Activated gamma-delta T cell treated with anti-CD3 and anti-CD28 coated beads, Interleukin-2, amount 50 U/mL, for 16 hours (primary cell): ENCODE results near the gene ACSBG1.

Experiments
- DNase-seq: peaks from one replicate; pipeline ENCODE4 v3.0.0-alpha.2; 2020; ENCODE audit warnings: low read depth

Gene ACSBG1

DNA sequence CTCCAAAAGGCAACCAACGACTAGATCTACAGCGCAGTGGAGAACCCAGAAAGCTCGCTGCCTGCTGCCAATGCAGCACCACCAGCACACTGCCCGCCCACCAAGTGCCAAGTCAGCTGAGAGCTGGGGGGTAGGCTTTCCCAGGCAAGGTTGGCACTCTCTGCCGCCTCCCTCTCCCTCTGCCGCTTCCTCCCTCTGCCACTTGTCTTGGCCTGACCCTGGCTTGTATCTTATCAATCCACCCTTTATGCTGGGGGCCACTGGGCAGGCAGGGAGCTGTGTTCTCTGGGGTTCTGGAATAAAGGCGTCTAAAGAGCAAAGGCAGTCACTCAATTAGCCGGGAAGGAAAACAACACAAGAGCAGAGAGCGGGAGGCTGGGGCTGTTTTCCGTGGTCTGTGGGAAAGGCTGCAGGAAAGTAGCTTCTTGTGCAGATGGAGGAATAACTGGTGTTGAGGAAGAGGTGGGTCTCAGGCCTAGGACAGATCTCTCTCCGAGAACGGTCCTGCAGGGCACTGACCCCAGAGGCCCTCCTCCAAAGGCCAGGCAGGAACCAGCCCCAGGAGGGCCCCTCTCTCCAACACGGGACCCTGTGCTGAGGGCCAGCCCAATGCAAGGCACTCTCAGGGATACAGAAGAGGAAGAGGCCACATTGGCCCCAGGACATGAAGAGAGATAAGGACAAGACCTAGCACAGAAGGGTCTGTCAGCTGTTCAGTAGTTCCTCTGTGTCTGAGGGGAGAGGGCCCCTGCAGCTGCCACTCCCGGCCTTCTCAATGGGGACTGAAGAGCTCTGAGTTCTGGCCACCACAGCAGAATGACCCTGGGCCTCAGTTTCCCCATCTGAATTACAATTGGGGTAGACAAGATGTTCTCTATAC, 30.8 kb downstream of the ACSBG1 start:
- no peak for DNase-seq

DNA sequence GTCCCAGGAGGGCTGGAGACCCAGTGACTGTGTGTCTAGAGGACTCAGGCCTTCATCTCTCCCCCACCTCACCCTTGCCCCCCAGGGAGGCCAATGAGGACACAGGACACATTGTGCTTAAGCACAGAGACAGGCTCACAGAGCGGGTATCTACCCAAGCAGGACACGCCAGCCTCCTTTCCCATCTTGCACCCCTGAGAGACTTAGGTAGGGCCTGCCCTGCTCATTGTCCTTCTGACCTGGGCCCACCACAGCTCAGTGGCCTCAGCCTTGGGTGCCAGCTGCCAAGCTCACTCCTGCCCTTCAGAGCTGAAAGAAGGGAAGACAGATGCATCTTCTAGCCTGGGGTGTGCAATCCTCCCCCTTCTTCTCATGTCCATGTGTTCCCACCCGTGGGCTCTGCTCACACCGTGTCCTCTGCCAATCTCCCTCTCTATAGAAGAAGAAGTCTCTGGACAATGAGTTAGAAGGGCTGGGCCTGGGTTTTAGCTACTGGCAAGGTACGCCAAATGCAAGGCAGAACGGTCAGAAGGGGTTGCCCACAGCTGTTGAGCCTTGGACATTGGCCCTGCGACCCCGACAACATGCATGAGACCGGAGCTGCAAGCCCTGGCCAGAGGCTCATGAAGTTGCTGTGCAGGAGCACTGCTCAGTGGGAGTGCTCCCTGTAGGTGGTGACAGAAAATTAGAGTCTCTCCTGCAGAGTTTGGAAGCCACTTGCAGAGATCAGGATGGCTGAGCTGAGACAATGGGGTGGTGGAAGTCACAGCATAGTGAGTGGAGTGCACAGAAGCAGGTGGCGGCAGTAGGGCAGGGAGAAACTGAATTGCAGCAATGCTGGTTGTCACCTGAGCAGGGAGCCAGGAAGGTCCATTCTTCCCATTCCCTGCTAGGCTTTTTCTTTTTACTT, 32.8 kb downstream of the ACSBG1 start:
- DNase-seq, result no peak

- DNase-seq, result no peak
Measured at GRCh38 chr15:78200276-78200930, 34.0 kb downstream of the ACSBG1 start.

DNA sequence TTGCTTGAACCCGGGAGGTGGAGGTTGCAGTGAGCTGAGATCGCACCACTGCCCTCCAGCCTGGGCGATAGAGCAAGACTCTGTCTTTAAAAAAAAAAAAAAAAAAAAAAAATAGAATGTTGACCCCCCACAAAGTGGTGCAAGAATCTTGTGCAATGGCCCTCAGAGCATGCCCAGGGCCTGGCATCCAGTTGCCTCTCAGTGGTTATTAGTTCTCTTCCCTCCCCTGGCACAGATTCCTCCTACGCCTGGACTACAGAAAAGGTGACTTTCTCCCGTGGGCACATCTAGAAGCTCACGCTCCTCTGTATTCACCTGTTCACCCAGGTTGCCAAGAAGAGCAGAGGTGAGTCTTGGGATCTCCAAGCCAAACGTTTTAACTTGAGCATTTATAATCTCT, 36.7 kb downstream of the ACSBG1 start:
- DNase-seq, result no peak

DNA sequence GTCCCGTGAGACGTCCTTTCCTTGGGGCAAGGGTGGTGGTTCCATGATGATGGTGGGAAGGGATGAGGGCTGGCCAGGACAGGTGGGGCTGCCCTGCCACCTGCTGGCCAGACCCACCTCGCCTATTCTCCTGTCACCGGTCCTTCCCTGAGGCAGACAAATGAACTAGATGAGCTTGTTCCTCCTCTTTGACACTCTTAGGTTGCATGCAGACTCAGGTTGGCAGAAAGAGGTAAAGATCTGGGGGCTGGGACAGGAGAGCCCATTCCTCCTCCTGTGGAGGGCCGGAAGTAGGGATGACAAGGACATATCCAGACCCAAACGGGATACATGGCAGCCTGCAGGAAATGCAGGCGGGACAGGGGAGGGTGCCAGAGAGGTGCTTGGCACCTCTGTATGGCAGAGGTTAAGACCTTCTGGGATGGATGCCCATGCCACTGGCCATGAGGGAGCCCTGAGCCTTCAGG, 38.6 kb downstream of the ACSBG1 start:
- peak; percentile 12 for DNase-seq

DNA sequence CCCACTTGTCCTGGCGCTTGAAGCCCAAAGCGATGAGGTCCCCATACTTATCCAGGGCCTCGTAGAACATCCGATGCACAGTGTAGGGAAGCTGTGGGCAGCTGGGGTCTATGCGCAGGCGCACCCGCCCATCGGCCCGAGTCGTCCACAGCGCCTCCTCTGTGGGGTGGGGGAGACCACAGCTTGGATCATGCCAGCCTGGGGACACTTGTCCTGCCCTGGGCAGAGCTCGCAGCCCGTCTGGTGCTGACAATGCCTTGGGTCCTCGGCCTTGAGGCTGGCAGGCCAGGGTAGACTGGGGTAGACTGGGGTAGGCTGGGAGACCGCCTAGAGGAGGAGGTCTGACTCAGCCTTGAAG, 39.8 kb downstream of the ACSBG1 start:
- no peak for DNase-seq

- DNase-seq, result no peak
Measured at GRCh38 chr15:78193731-78194567, 40.4 kb downstream of the ACSBG1 start.

DNA sequence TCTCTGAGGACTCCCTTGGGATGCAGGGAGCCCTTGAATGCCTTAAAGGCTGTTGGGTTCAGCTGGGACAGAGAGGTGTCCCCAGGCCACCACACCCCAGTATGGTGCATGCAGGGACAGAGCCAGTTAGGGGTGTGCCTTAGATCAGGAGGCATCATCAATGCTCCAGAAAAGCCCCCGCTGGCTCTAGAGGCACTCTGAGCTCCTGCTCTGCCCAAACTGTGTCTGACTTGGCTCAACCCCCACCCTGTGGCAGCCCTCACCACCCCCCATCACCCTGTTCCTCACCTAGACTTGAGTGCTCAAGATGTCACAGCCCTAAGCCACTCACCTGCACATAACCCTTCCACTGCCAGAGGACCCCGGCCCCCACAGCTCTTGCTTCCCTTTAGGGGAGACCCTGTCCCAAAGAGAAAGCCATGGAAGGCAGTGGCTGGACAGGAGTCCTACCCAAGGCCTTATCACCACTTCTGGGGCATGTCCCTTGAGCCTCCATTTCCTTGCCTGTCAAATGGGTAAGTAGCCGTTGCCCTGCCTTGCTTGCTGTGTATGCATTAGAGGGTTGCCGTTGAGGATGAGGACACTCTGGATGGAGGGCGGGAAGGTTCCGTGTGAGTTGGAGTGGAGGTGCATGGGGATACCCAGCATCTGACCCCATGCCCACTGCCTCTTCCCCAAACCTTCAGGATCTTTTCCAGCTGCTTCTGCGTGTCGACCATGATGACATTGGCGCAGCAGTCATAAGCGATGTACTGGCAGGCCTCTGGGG, 41.4 kb downstream of the ACSBG1 start:
- DNase-seq, result no peak

DNA sequence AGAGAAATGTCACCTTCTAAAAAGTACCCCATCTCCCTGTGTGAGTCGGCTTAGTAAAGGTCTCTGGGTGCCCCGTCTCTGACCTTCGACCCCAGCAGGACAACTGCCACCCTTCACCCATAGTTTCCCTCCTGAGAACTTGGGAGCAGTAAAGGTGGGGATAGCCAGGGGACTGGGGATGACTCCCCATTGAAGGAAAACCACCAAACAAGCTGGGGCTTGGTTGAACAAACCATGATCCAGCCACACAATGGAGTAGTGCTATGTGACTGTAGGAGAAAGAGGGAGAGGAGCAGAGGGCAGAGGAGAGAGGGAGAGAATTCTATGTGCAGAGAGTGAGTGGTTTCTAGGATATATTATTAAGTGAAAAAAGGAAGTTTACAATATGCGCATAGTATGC, 51.5 kb downstream of the ACSBG1 start:
- DNase-seq, result no peak

- DNase-seq, result no peak
Measured at GRCh38 chr15:78182336-78182700, 52.0 kb downstream of the ACSBG1 start.

- no peak for DNase-seq
Measured at GRCh38 chr15:78179906-78180305, 54.5 kb downstream of the ACSBG1 start.

DNA sequence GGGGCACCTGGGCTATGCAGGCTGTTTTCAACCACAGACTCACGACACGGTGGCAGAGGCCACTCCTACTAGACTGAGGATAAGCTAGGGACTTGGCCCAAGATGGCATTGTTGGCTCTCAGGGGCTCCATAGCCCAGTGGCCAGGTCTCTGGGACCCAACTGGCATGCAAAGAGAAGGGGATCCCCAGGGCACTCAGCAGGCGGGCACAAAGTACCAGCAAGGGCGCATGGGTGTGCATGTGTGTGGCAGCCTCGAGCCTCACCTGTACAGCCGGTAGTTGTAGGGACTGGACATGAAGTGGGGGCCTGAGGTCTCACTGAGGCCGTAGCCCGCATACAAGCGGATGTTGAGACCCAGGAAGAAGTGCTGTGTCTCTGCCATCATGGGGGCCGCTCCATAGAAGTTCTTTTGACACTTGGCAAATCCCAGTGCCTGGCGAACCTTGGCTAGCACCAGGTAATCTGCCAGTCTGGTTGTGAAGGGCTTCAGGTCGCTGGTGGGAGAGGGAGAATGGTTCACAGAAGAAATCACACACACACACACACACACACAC, 55.0 kb downstream of the ACSBG1 start:
- no peak for DNase-seq

- no peak for DNase-seq
Measured at GRCh38 chr15:78178064-78178463, 56.3 kb downstream of the ACSBG1 start.

GRCh38 chr15:78177447-78177873, 56.9 kb downstream of the ACSBG1 start:
- no peak for DNase-seq

DNA sequence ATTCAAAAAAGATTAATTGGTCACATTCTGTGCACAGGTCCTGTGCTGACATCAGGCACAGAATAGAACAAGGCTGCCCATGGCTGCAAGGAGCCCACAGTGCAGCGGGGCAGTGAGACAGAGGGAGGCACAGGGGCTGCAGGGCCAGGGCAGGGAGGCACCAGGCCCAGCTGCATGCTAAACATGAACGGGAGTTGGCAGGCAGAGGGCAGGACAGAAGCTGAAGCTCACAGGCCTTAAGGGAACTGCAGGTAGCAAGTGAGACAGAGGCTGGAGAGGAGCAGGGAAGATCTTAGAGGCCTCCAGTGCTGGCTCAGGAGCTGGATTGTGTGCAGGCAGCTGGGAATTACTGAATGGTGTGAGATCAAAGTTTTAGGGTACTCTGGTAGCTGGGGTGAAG, 59.0 kb downstream of the ACSBG1 start:
- no peak for DNase-seq

DNA sequence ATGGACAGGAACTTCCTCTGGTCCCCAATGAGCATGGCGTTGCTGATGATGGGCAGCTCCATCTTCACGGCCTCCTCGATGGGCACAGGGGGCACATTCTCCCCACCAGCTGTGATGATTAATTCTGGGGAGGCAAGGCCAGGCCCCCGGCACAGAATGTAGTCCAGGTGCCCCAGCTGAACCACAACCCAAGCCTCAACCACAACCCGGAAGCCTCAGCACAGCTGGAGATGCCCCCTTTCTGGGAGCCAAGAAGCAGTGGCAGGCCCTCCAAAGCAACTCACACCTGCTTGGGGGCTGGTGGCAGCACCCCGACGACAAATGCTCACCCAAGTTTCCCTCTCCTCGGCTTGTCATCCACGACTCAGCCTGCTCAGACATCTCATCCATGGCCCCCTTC, 60.0 kb downstream of the ACSBG1 start:
- no peak for DNase-seq

DNA sequence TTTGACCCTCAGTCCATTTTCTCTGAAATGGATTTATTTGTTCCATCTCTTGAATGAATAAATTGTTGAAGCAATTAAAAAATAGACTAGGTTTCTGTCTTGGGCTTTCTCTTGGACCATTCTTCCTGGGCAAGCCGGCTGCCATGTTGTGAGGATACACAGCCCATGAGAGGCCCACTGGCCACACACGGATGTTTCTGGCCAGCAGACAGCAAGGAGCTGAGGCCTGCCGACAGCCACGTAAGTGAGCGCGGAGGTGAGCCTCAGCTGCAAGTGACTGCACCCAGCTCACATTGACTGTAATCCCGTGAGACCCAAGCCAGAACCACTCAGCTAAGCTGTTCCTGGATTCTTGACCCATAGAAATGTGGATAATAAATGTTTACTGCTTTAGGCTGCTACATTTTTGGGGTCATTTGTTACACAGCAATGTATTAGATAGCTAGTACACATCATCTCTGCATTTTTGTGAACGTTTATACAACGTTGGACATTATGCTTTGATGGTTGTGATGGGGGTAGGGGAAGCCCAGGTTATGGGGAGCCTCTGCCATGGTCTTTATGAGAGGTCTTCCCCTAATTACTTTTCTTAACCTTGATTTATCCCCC, 62.4 kb downstream of the ACSBG1 start:
- no peak for DNase-seq

GRCh38 chr15:78170848-78171773, 63.3 kb downstream of the ACSBG1 start:
- DNase-seq, result no peak

DNA sequence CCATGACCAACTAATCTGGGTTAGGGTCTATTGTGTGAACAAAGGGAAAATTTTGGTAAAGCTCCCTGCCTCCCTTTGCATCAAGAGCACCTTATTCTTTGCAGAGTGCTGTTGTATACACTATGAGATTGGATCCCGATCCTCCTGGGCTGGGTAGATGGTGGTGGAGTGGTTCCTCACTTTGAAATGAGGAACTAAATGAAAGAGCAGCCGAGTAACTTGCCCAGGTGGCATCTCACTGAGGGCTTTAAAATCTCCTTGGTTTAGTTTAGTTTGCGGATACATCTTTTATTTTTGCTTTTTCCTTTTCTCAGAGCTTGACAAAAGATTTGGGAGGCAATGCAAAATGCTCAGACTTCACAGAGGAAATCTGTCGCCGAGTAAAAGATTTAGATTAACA, 65.8 kb downstream of the ACSBG1 start:
- no peak for DNase-seq
